Vagina (tissue), 2 donors: ENCODE data around the gene CDH6.

ENCODE experiments used
- POLR2A ChIP-seq, 2 donors: fragments of 450-650 bp; IDR thresholded peaks; one replicate each; pipeline ENCODE4 v1.6.1; 2017; ENCODE audit warnings: antibody characterized with exemption in 2 of 2, mild to moderate bottlenecking in 2 of 2, moderate library complexity in 2 of 2
- TF ChIP-seq, protein P1 (sequence below), 3 experiments: fragments of 450-650 bp in 2 of 3; fragments of 200-600 bp in 1 of 3; sonication (generic) in 1 of 3; IDR thresholded peaks; one replicate each; pipeline ENCODE4 v1.5.1; 2017 to 2019; ENCODE audit warnings: antibody characterized with exemption in 3 of 3, mild to moderate bottlenecking in 2 of 3, moderate library complexity in 2 of 3

DNA sequence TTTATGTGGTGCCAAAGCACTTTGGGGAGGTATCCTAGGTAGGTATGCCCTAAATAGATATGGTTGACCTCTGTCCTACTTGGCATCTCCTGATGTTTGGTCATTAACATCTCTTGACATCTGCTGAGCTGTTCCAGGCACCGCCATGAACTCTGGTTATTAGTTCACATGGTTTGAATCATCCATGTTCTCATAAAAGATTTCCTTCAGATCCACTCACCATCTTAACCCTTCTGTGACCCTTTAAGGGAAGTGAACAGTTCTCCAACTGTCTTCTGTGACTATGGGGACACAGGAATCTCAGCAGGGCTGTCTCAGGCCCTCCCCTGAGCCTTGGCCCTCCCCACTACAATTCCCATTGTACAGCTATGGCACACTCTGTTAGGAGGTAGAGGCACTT lies 167.7 kb downstream of the CDH6 start:
- TF ChIP-seq, protein P1, sequence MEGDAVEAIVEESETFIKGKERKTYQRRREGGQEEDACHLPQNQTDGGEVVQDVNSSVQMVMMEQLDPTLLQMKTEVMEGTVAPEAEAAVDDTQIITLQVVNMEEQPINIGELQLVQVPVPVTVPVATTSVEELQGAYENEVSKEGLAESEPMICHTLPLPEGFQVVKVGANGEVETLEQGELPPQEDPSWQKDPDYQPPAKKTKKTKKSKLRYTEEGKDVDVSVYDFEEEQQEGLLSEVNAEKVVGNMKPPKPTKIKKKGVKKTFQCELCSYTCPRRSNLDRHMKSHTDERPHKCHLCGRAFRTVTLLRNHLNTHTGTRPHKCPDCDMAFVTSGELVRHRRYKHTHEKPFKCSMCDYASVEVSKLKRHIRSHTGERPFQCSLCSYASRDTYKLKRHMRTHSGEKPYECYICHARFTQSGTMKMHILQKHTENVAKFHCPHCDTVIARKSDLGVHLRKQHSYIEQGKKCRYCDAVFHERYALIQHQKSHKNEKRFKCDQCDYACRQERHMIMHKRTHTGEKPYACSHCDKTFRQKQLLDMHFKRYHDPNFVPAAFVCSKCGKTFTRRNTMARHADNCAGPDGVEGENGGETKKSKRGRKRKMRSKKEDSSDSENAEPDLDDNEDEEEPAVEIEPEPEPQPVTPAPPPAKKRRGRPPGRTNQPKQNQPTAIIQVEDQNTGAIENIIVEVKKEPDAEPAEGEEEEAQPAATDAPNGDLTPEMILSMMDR (IDR thresholded peaks at IDR 0.05) = no peak
- TF ChIP-seq POLR2A (IDR thresholded peaks at IDR 0.05) = no peak
